Natural killer cell (primary cell): ENCODE data around the gene DOK1. TPM values are rescaled to one million over a fixed set of nuclear protein-coding genes. Genes with fewer than 3 reads are reported as not detected.

Experiments used
- ATAC-seq, 3 donors: fragments of 150-1000 bp in 2 of 3; fragments of 200-7000 bp in 1 of 3; cut with Tn5 transposase; 1 replicate in 1 of 3; 2 replicates in 2 of 3; pipeline ENCODE4 v1.10.0; 2021; ENCODE audit warnings: mild to moderate bottlenecking in 2 of 3, moderate library complexity in 2 of 3
- DNase-seq, 2 donors: peaks; one replicate each; pipeline versions ENCODE4 v3.0.0 to v3.0.0-alpha.2; 2013 to 2021; ENCODE audit warnings: mixed read lengths in 1 of 2
- H3K27ac ChIP-seq: one replicate; pipeline ENCODE4 v1.5.1; 2013; ENCODE audit warnings: mild to moderate bottlenecking, low read length
- H3K27me3 ChIP-seq: one replicate; pipeline ENCODE4 v1.6.1; 2013; ENCODE audit warnings: low read length; ENCODE audit not compliant: control insufficient read depth, insufficient read depth
- H3K36me3 ChIP-seq: one replicate; pipeline ENCODE4 v1.6.1; 2013; ENCODE audit warnings: low read length; ENCODE audit not compliant: control insufficient read depth, insufficient read depth
- H3K4me1 ChIP-seq: one replicate; pipeline ENCODE4 v1.6.1; 2013; ENCODE audit warnings: low read length; ENCODE audit not compliant: control insufficient read depth, insufficient read depth
- H3K4me3 ChIP-seq: one replicate; pipeline ENCODE4 v1.5.1; 2013; ENCODE audit warnings: low read length
- H3K9me3 ChIP-seq: one replicate; pipeline ENCODE4 v1.6.1; 2013; ENCODE audit warnings: low read length; ENCODE audit not compliant: control insufficient read depth, insufficient read depth
- H3K27ac Mint-ChIP-seq, 2 donors: one replicate each; pipeline ENCODE4 v1.8.0; 2022; ENCODE audit warnings: mild to moderate bottlenecking in 2 of 2, mixed read lengths in 2 of 2, moderate library complexity in 1 of 2
- H3K27me3 Mint-ChIP-seq, 2 donors: one replicate each; pipeline ENCODE4 v1.8.0; 2022; ENCODE audit warnings: low read depth in 2 of 2, mixed read lengths in 2 of 2
- H3K36me3 Mint-ChIP-seq: one replicate; pipeline ENCODE4 v1.8.0; 2022; ENCODE audit warnings: mixed read lengths
- H3K4me1 Mint-ChIP-seq, 2 donors: one replicate each; pipeline ENCODE4 v1.8.0; 2022; ENCODE audit warnings: mixed read lengths in 2 of 2
- H3K4me3 Mint-ChIP-seq: one replicate; pipeline ENCODE4 v1.8.0; 2022; ENCODE audit warnings: mild to moderate bottlenecking, moderate library complexity, mixed read lengths
- H3K9me3 Mint-ChIP-seq, 2 donors: one replicate each; pipeline ENCODE4 v1.8.0; 2022; ENCODE audit warnings: mixed read lengths in 2 of 2
- CTCF ChIP-seq: fragments of 200-600 bp; IDR thresholded peaks from one replicate; pipeline ENCODE4 v1.8.0; 2022; ENCODE audit warnings: antibody characterized with exemption
- WGBS: methylation state at CpG from one replicate; pipeline ENCODE4 v1.1.7; 2013; ENCODE audit warnings: missing lambda C conversion rate; ENCODE audit not compliant: insufficient coverage; 5-methylcytosine and 5-hydroxymethylcytosine counted together
- intact Hi-C: fragments of 100-400 bp; cut with micrococcal nuclease; formaldehyde crosslinking; loops from one replicate; pipeline ENCODE4 v1.14.2; 2022
- total RNA-seq, 4 donors: library from RNA; stranded (reverse); fragments of 120-200 nt in 1 of 4; gene quantifications; one replicate each; pipeline versions ENCODE4 v1.2.3 to v1.2.4, GENCODE V29; 2013 to 2022

Gene DOK1
- total RNA-seq, 3 donors from 2014 or later (not counting 1 experiment from before 2014, with no cell fraction given), result 17.4 to 24.9 (median 23.9) TPM

DNA sequence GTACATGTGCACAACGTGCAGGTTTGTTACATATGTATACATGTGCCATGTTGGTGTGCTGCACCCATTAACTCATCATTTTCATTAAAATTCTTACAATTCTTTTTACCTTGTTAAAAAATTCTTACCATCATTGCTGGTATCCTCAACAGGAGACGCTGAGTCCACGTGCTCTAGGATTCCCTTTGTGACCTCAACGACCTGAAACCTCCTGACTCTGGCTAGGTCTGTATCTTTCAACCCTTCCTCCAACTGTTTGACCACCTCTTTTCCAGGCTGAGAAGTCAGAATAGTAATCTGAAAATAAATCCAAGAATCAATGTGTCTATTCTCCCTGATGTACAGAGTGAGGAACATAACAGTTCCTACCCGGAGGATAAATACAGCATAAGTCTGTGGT is 52.4 kb downstream of the DOK1 start:
- intact Hi-C loops, result no loop called here
- 88% methylated on average over 4 of the region's 5 CpGs for WGBS
- H3K9me3 Mint-ChIP-seq, result no peaks in the 10 kb centered on the region
- H3K4me1 ChIP-seq, result no peaks in the 10 kb centered on the region
- no peak for TF ChIP-seq CTCF
- H3K4me3 Mint-ChIP-seq, result no peak overlapping the region
- H3K4me1 Mint-ChIP-seq, result peaks cover 5% of the 10 kb centered on the region in 2 donors
- H3K36me3 ChIP-seq, result no peaks in the 10 kb centered on the region
- H3K27me3 Mint-ChIP-seq, result peaks cover 32 to 58% of the 10 kb centered on the region in 2 donors
- no peak overlapping the region for H3K4me3 ChIP-seq
- H3K27ac Mint-ChIP-seq, result no peak overlapping the region
- H3K27ac ChIP-seq, result no peak overlapping the region
- no peak for DNase-seq
- H3K36me3 Mint-ChIP-seq, result no peaks in the 10 kb centered on the region
- no peak for ATAC-seq
- no peaks in the 10 kb centered on the region for H3K27me3 ChIP-seq
- H3K9me3 ChIP-seq, result no peaks in the 10 kb centered on the region

Other genes starting within 250 kb of the DOK1 start
- 1 to 10 TPM; 5.3 to 8.4 (median 8.0) TPM for gene SLC4A5, start 211.3 kb upstream of the DOK1 start, total RNA-seq
- gene DCTN1, start 174.4 kb upstream of the DOK1 start, total RNA-seq, result 100 to 1,000 TPM; 103 to 116 (median 116) TPM
- gene C2orf81, start 133.1 kb upstream of the DOK1 start, total RNA-seq, result 1 to 10 TPM; 1.7 to 3.2 (median 1.7) TPM
- 10 to 100 TPM; 28.0 to 35.3 (median 28.0) TPM for gene WDR54, start 133.0 kb upstream of the DOK1 start, total RNA-seq
- 10 to 100 TPM; 11.0 to 26.5 (median 15.1) TPM for gene RTKN, start 112.8 kb upstream of the DOK1 start, total RNA-seq
- gene INO80B, start 99.6 kb upstream of the DOK1 start, total RNA-seq, result 10 to 100 TPM; 34.0 to 48.0 (median 37.7) TPM
- 10 to 100 TPM; 65.1 to 68.3 (median 65.4) TPM for gene WBP1, start 96.3 kb upstream of the DOK1 start, total RNA-seq
- gene MOGS, start 89.3 kb upstream of the DOK1 start, total RNA-seq, result 10 to 100 TPM; 87.0 to 93.4 (median 91.5) TPM
- 10 to 100 TPM; 42.4 to 49.7 (median 42.4) TPM for gene MRPL53, start 82.0 kb upstream of the DOK1 start, total RNA-seq
- 10 to 100 TPM; 14.9 to 25.2 (median 15.6) TPM for gene CCDC142, start 71.7 kb upstream of the DOK1 start, total RNA-seq
- 10 to 100 TPM; 51.3 to 59.7 (median 53.1) TPM for gene TTC31, start 71.6 kb upstream of the DOK1 start, total RNA-seq
- gene LBX2, start 55.1 kb upstream of the DOK1 start, total RNA-seq, result 1 to 10 TPM; 1.7 to 1.9 (median 1.8) TPM
- 10 to 100 TPM; 22.9 to 35.9 (median 33.2) TPM for gene PCGF1, start 47.0 kb upstream of the DOK1 start, total RNA-seq
- under 1 TPM in 2 of 3 donors, not detected in 1; 0.23 to 0.45 TPM for gene TLX2, start 40.3 kb upstream of the DOK1 start, total RNA-seq
- gene DQX1, start 28.5 kb upstream of the DOK1 start, total RNA-seq, result under 1 TPM in 2 of 3 donors, not detected in 1; 0.21 to 0.43 TPM
- gene AUP1, start 25.0 kb upstream of the DOK1 start, total RNA-seq, result 100 to 1,000 TPM; 234 to 242 (median 237) TPM
- 10 to 100 TPM; 32.1 to 47.6 (median 45.2) TPM for gene HTRA2, start 24.8 kb upstream of the DOK1 start, total RNA-seq
- gene LOXL3, start 778 bp upstream of the DOK1 start, total RNA-seq, result 1 to 10 TPM in 1 of 3 donors, under 1 TPM in 2; 0.43 to 2.0 (median 0.93) TPM
- gene M1AP, start 93.6 kb downstream of the DOK1 start, total RNA-seq, result not detected
- 10 to 100 TPM in 2 of 3 donors, 1 to 10 TPM in 1; 7.3 to 18.0 (median 10.8) TPM for gene SEMA4F, start 99.5 kb downstream of the DOK1 start, total RNA-seq